Bronchial epithelial cell (primary cell): ENCODE results near the gene POLR2M. TPM values are rescaled to one million over a fixed set of nuclear protein-coding genes. Genes with fewer than 3 reads are reported as not detected.

Source experiments
- DNase-seq: peaks from one replicate; pipeline ENCODE4 v3.0.0-alpha.2; 2010; ENCODE audit warnings: low read depth
- FAIRE-seq: peaks from 2 replicates; lab custom pipeline; 2011; peaks lifted over from hg19 to GRCh38; lab: Jason Lieb, UNC
- H3K27me3 ChIP-seq: 2 replicates; pipeline ENCODE4 v1.5.1; 2011; ENCODE audit warnings: low read length; ENCODE audit not compliant: control insufficient read depth, insufficient read depth
- H3K36me3 ChIP-seq: 2 replicates; pipeline ENCODE4 v1.5.1; 2011; ENCODE audit warnings: low read length; ENCODE audit not compliant: control insufficient read depth, insufficient read depth
- H3K4me3 ChIP-seq: 2 replicates; pipeline ENCODE4 v1.5.1; 2011; ENCODE audit warnings: mild to moderate bottlenecking, low read depth, low read length, control low read depth
- CTCF ChIP-seq: IDR thresholded peaks from 2 replicates; pipeline ENCODE4 v1.5.1; 2011; ENCODE audit warnings: mild to moderate bottlenecking, moderate library complexity, low read length, control low read depth, inconsistent platforms; ENCODE audit not compliant: insufficient read depth, severe bottlenecking
- total RNA-seq: library from RNA; depleted of rRNA; stranded (reverse); fragments of >200 nt; gene quantifications from 2 replicates; pipeline ENCODE4 v1.2.1, GENCODE V29; 2014

Gene POLR2M
- total RNA-seq, 1 donor from 2014 or later = 59.5 TPM

GRCh38 chr15:57758560-57758959 is 52.0 kb downstream of the POLR2M start:
- no peak for TF ChIP-seq CTCF
- no peak overlapping the region for H3K4me3 ChIP-seq
- no peaks in the 10 kb centered on the region for H3K36me3 ChIP-seq
- FAIRE-seq (no peak), DNase-seq (no peak)
- H3K27me3 ChIP-seq = no peaks in the 10 kb centered on the region

GRCh38 chr15:57761562-57761961 is 55.0 kb downstream of the POLR2M start:
- no peak for TF ChIP-seq CTCF
- DNase-seq (no peak), FAIRE-seq (no peak)
- Histone ChIP-seq H3K4me3 (no peak overlapping the region), H3K27me3 (no peaks in the 10 kb centered on the region), H3K36me3 (no peaks in the 10 kb centered on the region)

DNA sequence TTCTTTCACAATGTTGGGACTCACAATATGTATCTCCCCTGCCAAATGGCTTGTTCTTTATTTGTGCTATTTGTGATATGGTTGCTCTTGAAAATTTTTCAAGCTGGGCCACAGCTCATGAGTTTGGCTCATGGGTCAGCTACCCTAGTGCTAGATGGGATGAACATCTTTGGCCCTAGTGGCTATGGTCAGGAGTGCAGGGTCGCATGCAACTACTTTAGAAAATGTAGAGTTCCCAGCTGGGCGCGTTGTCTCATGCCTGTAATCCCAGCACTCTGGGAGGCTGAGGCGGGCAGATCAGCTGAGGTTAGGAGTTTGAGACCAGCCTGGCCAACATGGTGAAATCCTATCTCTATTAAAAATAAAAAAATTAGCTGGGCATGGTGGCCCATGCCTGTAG is 55.8 kb downstream of the POLR2M start:
- DNase-seq (no peak), FAIRE-seq (no peak)
- no peaks in the 10 kb centered on the region for H3K36me3 ChIP-seq
- no peak overlapping the region for H3K4me3 ChIP-seq
- no peaks in the 10 kb centered on the region for H3K27me3 ChIP-seq
- no peak for TF ChIP-seq CTCF

GRCh38 chr15:57763176-57763964 is 56.9 kb downstream of the POLR2M start:
- H3K36me3 ChIP-seq = no peaks in the 10 kb centered on the region
- no peak overlapping the region for H3K4me3 ChIP-seq
- DNase-seq (no peak), FAIRE-seq (no peak)
- no peak for TF ChIP-seq CTCF
- H3K27me3 ChIP-seq = no peaks in the 10 kb centered on the region

Other genes with a start within 250 kb of the POLR2M start
- gene MYZAP, start 114.8 kb upstream of the POLR2M start, total RNA-seq = 2.4 and 4.2 TPM in 2 replicates